ENCODE results near the gene STK32B.

STK32B gene

DNA sequence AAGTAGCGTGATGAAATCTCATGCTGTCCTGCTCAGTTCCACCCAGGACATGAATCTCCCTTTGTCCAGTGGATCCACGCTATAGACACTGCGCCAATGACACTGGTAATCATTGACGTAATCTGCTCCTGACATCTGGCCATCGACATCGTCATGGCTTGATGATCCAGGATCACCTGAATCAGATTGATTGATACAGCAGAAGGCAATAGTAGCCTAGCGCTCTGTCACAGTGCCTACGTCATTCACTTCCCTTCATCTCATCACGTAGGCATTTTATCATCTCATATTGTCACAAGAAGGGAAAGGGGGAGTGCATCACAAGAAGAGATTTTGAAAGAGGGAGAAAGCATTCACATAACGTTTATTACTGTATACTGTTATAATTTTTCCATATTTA, 68.8 kb downstream of the STK32B start:
- in situ Hi-C loops (cut with MboI; ENCODE audit: low sequenced_read_pairs) = no loop called here

DNA sequence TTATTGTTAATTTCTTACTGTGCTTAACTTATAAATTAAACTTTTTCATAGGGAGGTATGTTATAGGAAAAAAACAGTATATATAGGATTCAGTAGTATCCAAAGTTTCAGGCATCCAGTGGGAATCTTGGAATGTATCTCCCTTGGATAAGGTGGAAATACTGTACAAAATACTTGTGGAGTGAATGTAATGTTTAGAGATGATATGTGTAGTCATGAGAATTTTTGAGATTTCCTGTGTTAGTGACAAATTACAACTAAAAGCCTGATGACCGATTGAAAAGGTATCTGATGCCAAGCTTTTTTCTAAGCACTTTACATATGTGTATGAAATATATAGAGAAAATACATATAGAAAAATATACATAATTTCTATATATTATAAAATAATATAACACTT, 69.2 kb downstream of the STK32B start:
- in situ Hi-C loops (cut with MboI; ENCODE audit: low sequenced_read_pairs) = no loop called here

DNA sequence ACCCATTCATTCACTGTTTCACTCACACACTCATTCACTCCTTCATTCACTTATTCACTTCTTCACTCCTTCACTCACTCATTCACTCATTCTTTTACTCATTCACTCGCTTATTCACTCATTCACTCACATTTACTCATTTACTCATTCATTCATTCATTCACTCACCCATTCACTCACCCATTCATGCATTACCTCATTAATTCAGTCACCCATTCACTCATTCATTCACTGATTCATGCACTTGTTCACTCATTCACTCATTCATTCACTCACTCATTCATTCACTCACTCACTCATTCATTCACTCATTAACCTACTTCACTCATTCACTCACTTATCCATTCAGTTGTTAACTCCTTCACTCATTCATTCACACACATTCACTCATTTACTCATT, 70.8 kb downstream of the STK32B start:
- in situ Hi-C loops (cut with MboI; ENCODE audit: low sequenced_read_pairs) = no loop called here

DNA sequence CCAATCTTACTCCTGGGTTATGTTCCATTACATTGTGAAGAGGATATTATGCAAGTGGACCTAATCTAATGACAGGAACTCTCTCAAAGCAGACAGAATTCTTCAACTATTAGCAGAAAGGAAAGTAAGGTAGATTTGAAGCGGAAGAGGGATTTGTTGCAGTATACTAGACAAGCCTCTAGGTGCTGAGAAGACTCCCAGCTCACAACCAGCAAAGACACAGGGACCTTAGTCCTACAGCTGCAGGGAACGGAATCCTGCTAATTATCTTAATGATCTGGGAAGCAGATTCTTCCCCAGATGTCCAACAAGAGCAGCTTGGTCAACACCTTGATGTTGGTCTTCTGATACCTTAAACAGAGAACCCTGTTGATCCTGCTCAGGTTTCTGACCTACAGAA, 73.6 kb downstream of the STK32B start:
- in situ Hi-C loops (cut with MboI; ENCODE audit: low sequenced_read_pairs) = no loop called here

DNA sequence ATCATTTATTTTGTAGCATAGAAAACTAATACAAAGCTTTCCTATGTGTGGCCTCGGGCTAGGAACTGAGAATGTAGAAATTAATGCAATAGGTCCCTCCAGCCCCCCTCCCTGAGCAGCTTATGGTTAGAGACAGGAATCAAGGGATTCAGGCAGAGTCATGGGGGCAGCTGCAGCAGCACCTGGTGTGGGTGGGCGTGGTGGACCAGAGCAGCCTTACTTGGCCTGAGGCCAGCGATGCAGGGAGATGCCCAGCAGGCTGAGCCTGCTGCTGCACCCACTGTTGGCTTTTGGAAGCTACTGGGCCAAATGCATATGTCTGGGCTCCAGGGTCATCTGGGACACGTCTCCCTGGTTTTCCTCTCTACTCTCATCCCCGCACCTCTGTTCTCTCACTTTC, 74.0 kb downstream of the STK32B start:
- in situ Hi-C loops (cut with MboI; ENCODE audit: low sequenced_read_pairs) = no loop called here

DNA sequence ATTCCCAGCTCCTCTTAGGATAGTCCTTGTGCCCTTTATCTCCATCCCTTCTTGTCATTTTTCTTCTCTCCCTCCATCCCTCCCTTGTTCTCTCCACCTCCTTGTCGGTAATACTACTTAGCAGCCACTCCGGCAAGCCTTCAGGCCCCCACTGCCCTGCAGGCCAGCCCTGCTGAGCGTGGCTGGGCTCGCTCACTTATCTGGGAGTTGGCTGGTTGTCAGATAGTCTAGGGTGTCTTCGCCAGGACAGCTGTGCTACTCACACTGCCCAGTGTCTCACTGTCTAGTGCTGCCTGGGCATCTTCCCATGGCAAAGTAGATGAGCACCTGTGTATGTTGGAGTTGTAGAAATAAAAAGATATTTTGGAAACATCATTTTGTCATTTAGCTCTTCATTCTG, 75.0 kb downstream of the STK32B start:
- in situ Hi-C loops (cut with MboI; ENCODE audit: low sequenced_read_pairs) = no loop called here

DNA sequence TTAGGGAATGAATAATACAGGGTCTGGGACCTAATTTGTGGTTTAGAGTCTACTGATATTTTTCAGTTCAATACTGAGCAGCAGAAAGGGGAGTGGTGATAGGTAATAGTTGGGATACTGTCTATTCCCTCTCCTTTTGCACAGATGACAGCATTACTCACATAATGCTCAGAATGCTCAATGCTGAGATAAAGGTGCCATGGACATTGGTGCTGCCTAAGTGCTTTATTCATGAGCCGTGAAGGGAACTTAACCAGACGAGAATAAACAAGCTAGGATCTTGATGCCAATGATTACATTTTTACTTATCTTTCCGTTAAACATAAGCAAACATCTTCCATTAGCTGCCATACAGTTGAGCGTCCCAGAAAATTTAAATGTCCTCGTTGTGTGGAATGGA, 75.6 kb downstream of the STK32B start:
- in situ Hi-C loops (cut with MboI; ENCODE audit: low sequenced_read_pairs) = no loop called here

DNA sequence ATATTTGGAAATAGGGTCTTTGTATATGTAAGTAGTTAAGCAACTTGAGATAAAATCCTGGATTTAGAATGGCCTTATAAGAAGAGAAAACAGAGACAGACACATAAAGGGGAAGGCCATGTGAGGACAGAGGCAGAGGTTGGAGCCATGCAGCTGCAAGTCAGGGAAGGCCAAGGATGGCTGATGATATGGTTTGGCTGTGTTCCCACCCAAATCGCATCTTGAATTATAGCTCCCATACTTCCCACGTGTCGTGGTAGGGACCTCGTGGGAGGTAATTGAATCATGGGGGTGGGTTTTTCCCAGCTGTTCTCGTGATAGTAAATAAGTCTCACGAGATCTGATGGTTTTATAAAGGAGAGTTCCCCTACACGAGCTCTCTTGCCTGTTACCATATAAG, 76.3 kb downstream of the STK32B start:
- in situ Hi-C loops (cut with MboI; ENCODE audit: low sequenced_read_pairs) = no loop called here

DNA sequence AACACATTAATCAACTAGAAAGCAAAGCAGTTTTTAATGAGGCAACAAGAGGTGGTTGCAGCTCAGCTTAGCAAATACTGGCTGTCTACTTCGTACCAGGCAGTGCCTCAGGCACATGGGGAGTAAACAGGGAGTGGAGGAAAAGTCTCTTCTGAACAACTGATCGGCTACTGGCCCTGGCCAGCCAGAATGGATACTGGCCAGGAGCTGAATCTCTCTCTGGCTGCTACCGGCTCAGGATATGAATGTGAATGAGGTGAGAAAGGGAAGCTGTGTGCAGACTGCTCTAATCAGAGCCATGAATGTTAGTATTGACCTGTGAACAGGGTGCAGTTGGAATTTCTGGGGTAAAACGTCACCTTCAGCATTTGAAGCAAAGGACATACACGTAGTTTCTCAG, 77.3 kb downstream of the STK32B start:
- in situ Hi-C loops (cut with MboI; ENCODE audit: low sequenced_read_pairs) = no loop called here

DNA sequence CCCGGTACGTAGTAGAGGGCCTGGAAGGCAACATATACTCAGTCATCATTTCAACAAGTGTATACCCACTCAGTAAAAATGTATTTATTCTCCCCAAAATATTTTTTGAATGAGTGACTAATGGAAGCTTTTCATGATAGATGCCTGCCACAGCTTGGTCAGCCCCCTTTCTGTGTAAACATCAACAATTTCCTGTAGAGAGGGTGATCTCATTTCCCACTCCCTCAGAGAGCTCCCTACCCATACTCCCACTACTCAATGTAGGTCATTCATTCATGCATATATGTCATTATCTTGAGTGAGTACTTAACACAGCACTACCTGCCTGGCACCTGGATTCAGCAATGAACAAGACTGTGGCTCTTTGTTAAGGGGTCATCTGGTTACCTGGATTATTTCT, 81.9 kb downstream of the STK32B start:
- in situ Hi-C loops (cut with MboI; ENCODE audit: low sequenced_read_pairs) = no loop called here

DNA sequence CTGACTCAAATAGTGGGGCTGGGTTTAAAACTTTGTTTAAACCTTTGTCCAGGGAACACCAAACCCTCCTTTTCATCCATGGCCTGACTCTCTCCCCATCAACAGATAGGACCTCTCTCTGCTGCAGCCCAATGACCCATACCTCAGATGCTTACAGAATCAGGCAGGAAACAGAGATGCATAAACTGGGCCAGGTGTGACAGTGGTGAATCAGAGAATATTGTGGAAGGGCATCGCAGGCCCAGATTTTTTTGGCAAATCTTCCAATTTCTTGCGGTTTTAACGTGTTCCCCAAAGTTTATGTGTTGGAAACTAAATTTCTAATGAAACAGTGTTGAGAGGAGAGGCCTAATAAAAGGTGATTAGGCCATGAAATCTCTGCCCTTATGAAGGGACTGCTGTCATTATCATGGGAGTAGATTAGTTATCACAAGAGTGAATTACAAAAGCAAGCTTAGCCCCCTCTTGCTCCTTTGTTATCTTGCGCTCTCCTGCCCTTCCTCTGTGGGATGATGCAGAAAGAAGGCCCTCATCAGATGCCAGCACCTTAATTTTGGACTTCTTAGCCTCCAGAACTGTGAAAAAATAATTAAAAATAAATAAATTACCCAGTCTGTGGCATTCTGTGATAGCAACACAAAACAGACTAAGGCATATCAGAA, 82.8 kb downstream of the STK32B start:
- in situ Hi-C loops (cut with MboI; ENCODE audit: low sequenced_read_pairs) = no loop called here

DNA sequence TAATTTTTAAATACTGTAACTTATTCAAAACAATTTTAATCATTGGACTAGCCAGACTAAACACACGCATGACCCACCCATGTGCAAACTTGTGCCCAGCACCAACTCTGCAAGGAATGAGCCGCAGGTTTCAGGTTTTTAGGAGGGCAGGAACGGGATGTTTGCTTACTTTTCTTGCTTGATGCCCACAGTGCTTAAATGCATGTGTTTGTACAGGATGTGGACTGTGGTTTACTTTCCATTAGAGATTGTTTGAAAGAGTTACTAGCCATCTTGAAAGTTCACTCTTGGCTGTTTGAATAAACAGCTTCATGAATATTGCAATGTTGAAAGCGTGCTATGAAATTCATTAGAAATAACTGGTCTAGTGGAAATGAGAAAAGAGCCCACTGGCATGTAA, 83.3 kb downstream of the STK32B start:
- in situ Hi-C loops (cut with MboI; ENCODE audit: low sequenced_read_pairs) = no loop called here

DNA sequence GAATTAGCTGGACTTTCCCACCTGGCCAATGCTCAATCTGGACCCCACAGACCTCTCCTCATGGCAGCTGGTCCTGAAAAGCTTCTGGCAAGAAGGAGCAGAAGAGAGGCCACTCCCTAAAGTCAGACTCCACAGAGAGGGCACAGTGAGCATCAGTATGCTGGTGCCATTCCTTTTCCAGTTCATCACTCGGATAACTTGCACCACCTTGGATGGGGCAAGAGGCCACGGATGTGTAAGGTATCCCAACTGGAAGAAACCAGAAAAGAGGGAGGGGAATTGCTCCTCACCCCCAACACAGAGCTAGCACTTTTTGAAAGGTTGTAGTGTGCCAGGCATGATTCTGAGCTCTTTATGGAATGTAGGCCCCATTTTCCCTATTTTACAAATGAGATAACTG, 85.9 kb downstream of the STK32B start:
- in situ Hi-C loops (cut with MboI; ENCODE audit: low sequenced_read_pairs) = no loop called here

DNA sequence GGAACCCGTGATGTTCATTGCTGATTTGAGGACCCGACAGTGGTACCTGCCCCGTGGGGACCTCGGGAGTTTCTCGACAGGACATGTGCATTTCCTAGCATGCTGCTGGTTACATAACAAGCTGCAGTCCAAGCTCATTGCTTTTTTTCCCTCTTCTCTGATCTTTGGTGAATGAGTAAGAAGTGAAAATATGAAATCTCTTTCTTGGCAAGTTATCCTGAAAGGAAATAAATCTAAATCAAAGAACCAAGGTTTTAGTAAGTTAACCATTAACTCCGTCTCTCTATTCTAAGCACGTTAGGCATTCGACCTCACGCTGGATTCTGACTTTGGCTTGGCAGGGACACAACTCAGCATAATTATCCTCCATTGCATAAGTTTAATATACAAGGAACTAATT, 86.6 kb downstream of the STK32B start:
- in situ Hi-C loops (cut with MboI; ENCODE audit: low sequenced_read_pairs) = no loop called here

DNA sequence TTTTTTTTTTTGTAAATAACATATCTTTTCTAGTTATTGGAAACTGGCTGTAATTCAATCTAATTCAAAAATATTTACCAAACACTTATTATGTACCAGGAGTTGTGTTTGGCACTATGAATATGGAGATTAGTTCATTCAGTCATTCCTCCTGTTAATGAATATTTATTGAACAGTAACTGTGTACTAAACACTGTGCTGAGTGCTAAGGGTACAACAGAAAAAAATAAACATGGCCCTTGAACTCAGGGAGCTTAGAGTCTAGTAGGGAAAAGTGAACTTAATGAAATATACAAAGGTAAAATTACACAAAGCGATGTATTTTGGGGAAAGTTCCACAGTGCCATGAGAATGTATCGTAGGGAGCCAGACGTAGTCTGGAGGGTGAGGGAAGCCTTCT, 87.1 kb downstream of the STK32B start:
- in situ Hi-C loops (cut with MboI; ENCODE audit: low sequenced_read_pairs) = no loop called here

DNA sequence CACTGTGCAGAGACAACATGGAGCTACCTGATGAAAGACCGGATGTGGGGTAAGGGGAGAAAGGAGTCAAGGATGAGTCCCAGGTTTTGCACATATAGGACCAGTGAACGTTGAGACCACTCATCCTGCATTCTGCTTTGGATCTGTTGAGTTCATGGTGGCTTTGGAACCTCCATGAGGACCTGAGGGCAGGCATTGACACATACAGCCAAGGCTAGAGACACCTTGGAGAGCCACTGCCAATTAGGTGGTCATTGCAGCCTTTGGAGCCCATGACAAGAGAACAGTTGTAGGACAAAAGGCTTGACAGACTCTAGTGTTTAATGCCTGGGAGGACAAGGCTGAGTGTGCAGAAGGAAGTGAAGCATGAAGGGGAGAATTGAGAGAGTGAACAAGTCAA, 87.9 kb downstream of the STK32B start:
- in situ Hi-C loops (cut with MboI; ENCODE audit: low sequenced_read_pairs) = no loop called here

DNA sequence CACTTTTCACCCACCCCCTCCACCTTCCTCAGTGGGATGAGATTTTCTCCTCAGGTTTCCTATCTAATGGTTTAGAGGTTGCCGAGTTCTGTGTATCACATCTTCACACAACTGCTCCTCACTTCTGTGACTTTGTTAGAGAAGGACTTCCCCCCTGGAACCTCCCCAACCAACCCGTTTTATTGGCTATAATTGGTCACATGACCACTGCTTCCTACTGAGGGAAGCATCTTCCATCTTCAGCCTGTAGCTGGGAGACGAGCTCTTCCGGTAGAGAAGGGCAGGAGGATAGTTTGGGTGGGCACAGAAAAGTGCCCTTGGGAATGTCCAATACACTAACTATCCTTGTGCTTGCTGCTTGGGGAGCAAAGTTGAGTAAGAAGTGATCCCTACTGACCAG, 90.5 kb downstream of the STK32B start:
- in situ Hi-C loops (cut with MboI; ENCODE audit: low sequenced_read_pairs) = no loop called here

DNA sequence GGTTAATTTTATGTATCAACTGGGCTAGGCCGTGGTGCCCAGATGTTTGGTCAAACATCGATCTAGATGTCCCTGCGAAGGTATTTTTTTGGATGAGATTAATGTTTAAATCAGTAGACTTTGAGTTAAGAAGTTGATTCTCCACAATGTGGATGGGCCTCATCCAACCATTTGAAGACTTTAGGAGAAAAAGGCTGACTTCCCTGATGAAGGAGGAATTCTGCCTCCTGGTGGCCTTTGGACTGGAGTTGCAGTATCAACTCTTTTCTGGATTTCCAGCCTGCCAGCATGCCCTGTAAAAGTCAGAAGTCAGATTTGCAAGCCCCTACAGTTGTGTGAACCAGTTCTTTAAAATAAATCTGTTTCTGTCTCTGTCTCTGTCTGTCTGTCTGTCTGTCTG, 91.4 kb downstream of the STK32B start:
- in situ Hi-C loops (cut with MboI; ENCODE audit: low sequenced_read_pairs) = no loop called here

DNA sequence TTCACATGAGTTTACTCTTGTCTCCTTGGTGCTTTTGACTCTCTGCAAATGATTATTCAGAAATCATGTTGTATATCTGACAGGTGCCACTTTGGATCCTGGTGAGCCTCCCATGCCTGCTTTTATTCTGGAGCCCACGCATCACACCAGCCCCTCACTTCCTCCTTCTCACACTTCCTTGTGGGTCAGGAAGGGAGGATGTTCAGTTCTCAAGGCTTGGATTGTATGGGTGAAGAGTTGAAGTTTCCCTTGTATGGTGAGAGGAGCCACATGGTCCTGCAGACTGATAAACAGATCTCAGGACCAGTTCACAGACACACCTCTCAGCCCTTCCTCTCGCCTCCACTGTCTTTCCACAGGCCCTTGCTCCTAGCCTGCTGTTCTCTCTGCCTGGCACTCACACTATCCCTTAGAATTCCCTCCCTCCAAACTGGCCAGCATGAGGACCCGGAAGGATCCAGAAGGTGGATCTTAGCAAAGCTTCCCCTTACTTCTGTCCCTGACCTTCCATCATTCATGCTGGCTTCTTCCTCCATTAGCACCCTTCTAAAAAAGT, 92.1 kb downstream of the STK32B start:
- in situ Hi-C loops (cut with MboI; ENCODE audit: low sequenced_read_pairs) = no loop called here

DNA sequence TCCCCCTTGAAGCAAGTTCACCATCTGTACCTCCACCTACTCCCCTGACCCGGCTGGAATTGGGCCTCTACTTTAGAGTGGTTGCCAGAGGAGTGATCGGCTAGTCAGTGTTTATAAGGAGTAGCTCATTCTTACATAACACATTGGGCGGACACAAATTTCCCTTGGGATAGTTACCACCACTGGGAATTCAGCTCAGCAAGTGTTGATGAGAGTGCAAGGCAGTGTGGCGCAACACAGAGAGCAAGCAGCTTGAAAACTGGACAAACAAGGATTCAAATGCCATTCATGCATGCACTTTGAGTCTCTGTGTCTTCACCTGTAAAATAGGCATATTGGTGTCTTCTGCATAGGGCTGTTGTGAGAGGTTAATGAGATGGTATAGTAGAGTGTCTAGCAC, 92.7 kb downstream of the STK32B start:
- in situ Hi-C loops (cut with MboI; ENCODE audit: low sequenced_read_pairs) = no loop called here

DNA sequence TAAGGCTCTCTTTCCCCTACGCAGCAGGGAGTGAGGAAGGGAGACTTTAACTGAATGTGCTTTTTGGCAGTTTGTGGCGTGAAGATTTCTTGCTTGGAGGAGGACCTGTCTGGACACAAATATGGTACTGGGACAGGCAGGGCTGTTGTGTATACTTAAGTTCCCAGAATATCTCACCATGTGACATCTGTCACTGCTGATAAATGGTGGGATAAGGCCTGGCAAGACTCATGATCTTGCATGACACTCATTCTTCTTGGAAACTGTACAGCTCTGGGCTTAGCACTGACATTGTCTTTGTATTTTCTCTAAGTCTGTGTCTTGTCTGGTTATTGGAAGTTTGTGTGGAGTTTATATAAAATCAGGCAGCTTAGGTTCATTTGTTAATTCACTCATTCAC, 93.1 kb downstream of the STK32B start:
- in situ Hi-C loops (cut with MboI; ENCODE audit: low sequenced_read_pairs) = no loop called here

DNA sequence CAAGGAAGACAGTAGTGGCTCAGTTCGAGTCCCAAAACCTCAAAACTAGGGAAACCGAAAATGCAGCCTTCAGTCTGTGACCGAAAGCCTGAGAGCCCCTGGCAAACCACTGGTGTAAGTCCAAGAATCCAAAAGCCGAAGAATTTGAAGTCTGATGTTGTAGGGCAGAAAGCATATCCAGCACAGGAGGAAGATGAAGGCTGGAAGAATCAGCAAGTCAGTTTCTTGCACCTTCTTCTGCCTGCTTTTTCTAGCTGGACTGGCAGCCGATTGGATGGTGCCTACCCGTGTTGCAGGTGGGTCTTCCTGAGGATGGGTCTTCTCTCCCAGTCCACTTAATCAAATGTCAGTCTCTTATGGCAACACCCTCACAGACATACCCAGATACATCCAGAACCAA, 95.0 kb downstream of the STK32B start:
- in situ Hi-C loops (cut with MboI; ENCODE audit: low sequenced_read_pairs) = no loop called here

DNA sequence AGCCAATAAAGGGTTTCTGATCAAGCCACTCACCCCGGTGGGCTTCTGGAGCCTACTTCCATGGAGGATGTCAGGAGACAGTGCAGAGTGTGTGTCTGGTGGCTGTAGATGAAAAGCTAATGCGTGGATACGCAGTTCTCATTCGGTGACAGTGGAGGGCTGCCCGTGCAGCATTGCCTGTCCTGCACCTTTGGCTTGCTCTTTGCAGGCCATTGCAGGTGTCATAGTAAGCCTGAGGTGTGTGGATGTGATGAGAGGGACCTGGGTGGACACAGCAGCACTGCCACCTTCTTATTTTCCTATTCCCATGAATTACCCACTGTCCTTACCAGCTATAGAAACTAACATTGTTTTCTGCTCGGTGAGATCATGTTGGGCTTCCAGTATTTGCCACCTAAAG, 101.2 kb downstream of the STK32B start:
- in situ Hi-C loops (cut with MboI; ENCODE audit: low sequenced_read_pairs) = no loop called here
